ENCODE results near the gene SALL3. TPM values are rescaled to one million over a fixed set of nuclear protein-coding genes. Genes with fewer than 3 reads are reported as not detected.

SALL3 gene
- total RNA-seq, 1 donor from 2014 or later: not detected

Other genes with a start within 250 kb of the SALL3 start
- gene ATP9B, start 89.6 kb downstream of the SALL3 start, total RNA-seq: 27.7 and 31.7 TPM in 2 replicates